ENCODE measurements around the gene RASAL2.
"Not testable (repeated sequence)": the region's sequence is repeated elsewhere in the genome, so short reads cannot be mapped to it uniquely, and the experiment has no call there.

GRCh38 chr1:178208269-178208856 lies 114.5 kb downstream of the RASAL2 start:
- TF ChIP-seq CTCF (IDR thresholded peaks at IDR 0.05); EZH2 (IDR thresholded peaks at IDR 0.05; ENCODE audit: borderline replicate concordance, insufficient read depth, low read depth, low read length, poor library complexity, severe bottlenecking): not testable (repeated sequence)
